MM.1S (cell line): Measurements from ENCODE around the gene DNPH1.

Source experiments
- DNase-seq: peaks from one replicate; pipeline ENCODE4 v3.0.0-alpha.2; 2015
- H2AFZ ChIP-seq: fragments of 300-600 bp; sonication (generic); 2 replicates; pipeline ENCODE4 v1.6.0; 2016; ENCODE audit warnings: antibody characterized with exemption, low read length
- H3F3A ChIP-seq: fragments of 300-600 bp; sonication (generic); 2 replicates; pipeline ENCODE4 v1.6.1; 2016; ENCODE audit warnings: mild to moderate bottlenecking, antibody characterized with exemption, low read length, moderate library complexity, mixed read lengths; ENCODE audit not compliant: insufficient read depth
- H3K27ac ChIP-seq: fragments of 300-600 bp; sonication (generic); 2 replicates; pipeline ENCODE4 v1.5.1; 2016; ENCODE audit warnings: mild to moderate bottlenecking, low read length
- H3K27me3 ChIP-seq: fragments of 300-600 bp; sonication (generic); replicated peaks from 2 replicates; pipeline ENCODE4 v1.6.0; 2016; ENCODE audit warnings: low read length; ENCODE audit not compliant: insufficient read depth
- H3K36me3 ChIP-seq: fragments of 300-600 bp; sonication (generic); replicated peaks from 2 replicates; pipeline ENCODE4 v1.6.1; 2016; ENCODE audit warnings: mild to moderate bottlenecking, low read length, mixed read lengths; ENCODE audit not compliant: insufficient read depth
- H3K4me1 ChIP-seq: fragments of 300-600 bp; sonication (generic); 2 replicates; pipeline ENCODE4 v1.6.1; 2016; ENCODE audit warnings: low read length, mixed read lengths
- H3K4me2 ChIP-seq: fragments of 300-600 bp; sonication (generic); 2 replicates; pipeline ENCODE4 v1.6.0; 2016; ENCODE audit warnings: low read depth, low read length
- H3K4me3 ChIP-seq: fragments of 300-600 bp; sonication (generic); 2 replicates; pipeline ENCODE4 v1.5.1; 2016; ENCODE audit warnings: low read length, mixed read lengths
- H3K79me2 ChIP-seq: fragments of 300-600 bp; sonication (generic); 2 replicates; pipeline ENCODE4 v1.6.1; 2016; ENCODE audit warnings: mixed run types, low read length, mixed read lengths
- H3K9ac ChIP-seq: fragments of 300-600 bp; sonication (generic); 2 replicates; pipeline ENCODE4 v1.6.1; 2016; ENCODE audit warnings: low read length, mixed read lengths
- H3K9me2 ChIP-seq: fragments of 300-600 bp; sonication (generic); replicated peaks from 2 replicates; pipeline ENCODE4 v1.6.1; 2016; ENCODE audit warnings: mild to moderate bottlenecking, low read length, mixed read lengths; ENCODE audit not compliant: insufficient read depth
- H3K9me3 ChIP-seq: fragments of 300-600 bp; sonication (generic); replicated peaks from 2 replicates; pipeline ENCODE4 v1.6.1; 2016; ENCODE audit warnings: mild to moderate bottlenecking, low read length, mixed read lengths; ENCODE audit not compliant: insufficient read depth
- H4K20me1 ChIP-seq: fragments of 300-600 bp; sonication (generic); 2 replicates; pipeline ENCODE4 v1.6.1; 2016; ENCODE audit warnings: mild to moderate bottlenecking, low read length, moderate library complexity, mixed read lengths; ENCODE audit not compliant: insufficient read depth
- CTCF ChIP-seq: fragments of 300-600 bp; sonication (generic); IDR thresholded peaks from 2 replicates; pipeline ENCODE4 v1.5.1; 2016; ENCODE audit warnings: antibody characterized with exemption, low read length, mixed read lengths
- EZH2 ChIP-seq: fragments of 300-600 bp; sonication (generic); optimal IDR thresholded peaks from 2 replicates; pipeline ENCODE3; 2017; ENCODE audit warnings: low read depth, mild to moderate bottlenecking, antibody characterized with exemption, low read length, mixed read lengths
- EZH2phosphoT487 ChIP-seq: fragments of 300-600 bp; sonication (generic); IDR thresholded peaks from 2 replicates; pipeline ENCODE4 v1.6.1; 2018; ENCODE audit warnings: antibody characterized with exemption, low read length

The DNPH1 gene

GRCh38 chr6:43223175-43223574, 6.1 kb downstream of the DNPH1 start:
- no peaks in the 10 kb centered on the region for H3K9me3 ChIP-seq
- H3K9ac ChIP-seq = no peak overlapping the region
- TF ChIP-seq EZH2 = no peak
- no peak overlapping the region for H3K27ac ChIP-seq
- peaks cover 20% of the 10 kb centered on the region for H3K79me2 ChIP-seq
- peaks cover 10% of the 10 kb centered on the region; the same call in 1 of the 2 replicates for H3F3A ChIP-seq
- H3K36me3 ChIP-seq = no peaks in the 10 kb centered on the region
- no peak overlapping the region for H2AFZ ChIP-seq
- DNase-seq = no peak
- no peaks in the 10 kb centered on the region for H3K9me2 ChIP-seq
- no peaks in the 10 kb centered on the region for H4K20me1 ChIP-seq
- H3K4me3 ChIP-seq = no peak overlapping the region
- H3K27me3 ChIP-seq = no peaks in the 10 kb centered on the region
- peaks cover 22% of the 10 kb centered on the region for H3K4me1 ChIP-seq
- H3K4me2 ChIP-seq = no peak overlapping the region

- no peak overlapping the region for H3K27ac ChIP-seq
- H3K4me1 ChIP-seq = peaks cover 20% of the 10 kb centered on the region
- no peaks in the 10 kb centered on the region for H4K20me1 ChIP-seq
- no peak for TF ChIP-seq EZH2phosphoT487
- TF ChIP-seq CTCF = no peak
- TF ChIP-seq EZH2 = no peak
- no peaks in the 10 kb centered on the region for H3K36me3 ChIP-seq
- no peak for DNase-seq
- H3K4me2 ChIP-seq = no peak overlapping the region
- no peak overlapping the region for H3K9ac ChIP-seq
- no peaks in the 10 kb centered on the region for H3K27me3 ChIP-seq
- no peak overlapping the region for H2AFZ ChIP-seq
- H3K9me2 ChIP-seq = no peaks in the 10 kb centered on the region
- H3K4me3 ChIP-seq = no peak overlapping the region
- no peaks in the 10 kb centered on the region for H3K9me3 ChIP-seq
- peaks cover 14% of the 10 kb centered on the region for H3K79me2 ChIP-seq
- H3F3A ChIP-seq = peaks cover 8% of the 10 kb centered on the region; the same call in 1 of the 2 replicates
Observed at GRCh38 chr6:43222418-43223059, 6.7 kb downstream of the DNPH1 start.

- Histone ChIP-seq H3K4me2 (no peak overlapping the region), H3K9me2 (no peaks in the 10 kb centered on the region), H3K9ac (no peak overlapping the region), H3K4me1 (peaks cover 20% of the 10 kb centered on the region), H2AFZ (no peak overlapping the region), H4K20me1 (no peaks in the 10 kb centered on the region), H3F3A (peaks cover 8% of the 10 kb centered on the region; the same call in 1 of the 2 replicates), H3K36me3 (no peaks in the 10 kb centered on the region), H3K27ac (no peak overlapping the region), H3K79me2 (peaks cover 6% of the 10 kb centered on the region; the same call in 1 of the 2 replicates), H3K27me3 (no peaks in the 10 kb centered on the region), H3K9me3 (no peaks in the 10 kb centered on the region), H3K4me3 (no peak overlapping the region)
- DNase-seq = no peak
- no peak for TF ChIP-seq EZH2
- no peak for TF ChIP-seq CTCF
- no peak for TF ChIP-seq EZH2phosphoT487
Observed at GRCh38 chr6:43221046-43221972, 8.0 kb downstream of the DNPH1 start.
